ENCODE results near the gene EXOSC10. TPM values are rescaled to one million over a fixed set of nuclear protein-coding genes. Genes with fewer than 3 reads are reported as not detected.

The EXOSC10 gene
- polyA plus RNA-seq (2013, experiment 1 of 2), result 78.7 TPM
- 70.4 TPM for polyA plus RNA-seq (2013, experiment 2 of 2)

DNA sequence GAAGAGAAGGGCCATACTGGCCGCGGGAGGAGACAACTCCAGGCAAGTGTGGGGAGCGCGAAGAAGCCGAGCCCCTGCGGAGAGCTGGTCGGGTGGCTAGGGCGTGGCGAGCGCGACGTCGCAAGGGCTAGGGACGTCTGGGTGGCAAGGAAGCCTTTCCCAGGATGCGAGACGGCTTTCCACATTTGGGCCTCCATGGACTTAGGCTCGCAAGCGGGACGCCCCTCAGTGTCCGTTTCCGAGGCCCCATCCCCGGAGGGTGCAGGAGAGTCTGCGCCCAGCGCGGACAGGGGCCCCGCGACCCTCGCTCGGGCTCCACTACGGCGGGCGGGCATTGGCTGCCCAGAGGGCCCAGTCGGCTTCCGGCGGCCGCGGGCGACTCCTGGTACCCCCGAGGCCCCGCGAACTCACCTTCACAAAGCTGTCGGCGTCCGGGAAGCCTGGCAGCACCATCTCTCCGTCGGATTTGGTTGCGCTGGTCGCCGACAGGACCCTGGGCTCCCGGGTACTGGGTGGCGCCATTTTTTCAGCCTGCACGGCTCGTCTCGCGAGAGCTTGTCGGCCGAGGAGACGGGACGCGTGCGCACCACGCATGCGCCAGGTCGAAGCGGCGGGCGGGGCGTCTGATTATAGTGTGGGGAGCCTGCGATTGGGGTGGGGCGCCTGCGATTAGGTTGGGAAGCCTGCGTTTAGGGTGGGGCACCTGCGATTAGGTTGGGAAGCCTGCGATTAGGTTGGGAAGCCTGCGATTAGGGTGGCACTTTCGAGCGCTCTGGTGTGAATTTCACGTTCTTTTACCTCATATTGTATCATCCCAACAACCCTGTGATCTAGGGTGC, at the start of gene EXOSC10:
EXOSC10 (minus strand) TSS at position 560 of the 839 bp plus-strand sequence; CDS start at position 522, 38 bp downstream.
- Histone ChIP-seq H3K27ac (ENCODE audit: low read depth, low read length, severe bottlenecking) (peak within 1 kb of the TSS; percentile 85), H3K36me3 (ENCODE audit: control insufficient read depth, insufficient read depth, low read length) (peaks cover 35% of the 10 kb centered on the region), H3K4me3 (ENCODE audit: extremely low read depth, insufficient read depth, low read length, poor library complexity, severe bottlenecking) (peak within 1 kb of the TSS; percentile 87), H3K4me1 (ENCODE audit: control insufficient read depth, insufficient read depth, low read length, poor library complexity, severe bottlenecking) (no peaks in the 10 kb centered on the region), H3K9me3 (ENCODE audit: control insufficient read depth, low read length) (no peaks in the 10 kb centered on the region)
- WGBS, 2 experiments (ENCODE audit: insufficient coverage in 2 of 2), result 0 to 1% methylated on average over 71 to 72 of the region's 78 CpGs

GRCh38 chr1:11147197-11147770, 47.6 kb upstream of the EXOSC10 start:
- WGBS, 2 experiments (ENCODE audit: insufficient coverage in 2 of 2), result 80 to 87% methylated on average over 3 of the region's 4 CpGs
- Histone ChIP-seq H3K36me3 (ENCODE audit: control insufficient read depth, insufficient read depth, low read length) (peaks cover 96% of the 10 kb centered on the region), H3K9me3 (ENCODE audit: control insufficient read depth, low read length) (no peaks in the 10 kb centered on the region), H3K27ac (ENCODE audit: low read depth, low read length, severe bottlenecking) (no peak overlapping the region), H3K4me3 (ENCODE audit: extremely low read depth, insufficient read depth, low read length, poor library complexity, severe bottlenecking) (no peak overlapping the region), H3K4me1 (ENCODE audit: control insufficient read depth, insufficient read depth, low read length, poor library complexity, severe bottlenecking) (no peaks in the 10 kb centered on the region)

DNA sequence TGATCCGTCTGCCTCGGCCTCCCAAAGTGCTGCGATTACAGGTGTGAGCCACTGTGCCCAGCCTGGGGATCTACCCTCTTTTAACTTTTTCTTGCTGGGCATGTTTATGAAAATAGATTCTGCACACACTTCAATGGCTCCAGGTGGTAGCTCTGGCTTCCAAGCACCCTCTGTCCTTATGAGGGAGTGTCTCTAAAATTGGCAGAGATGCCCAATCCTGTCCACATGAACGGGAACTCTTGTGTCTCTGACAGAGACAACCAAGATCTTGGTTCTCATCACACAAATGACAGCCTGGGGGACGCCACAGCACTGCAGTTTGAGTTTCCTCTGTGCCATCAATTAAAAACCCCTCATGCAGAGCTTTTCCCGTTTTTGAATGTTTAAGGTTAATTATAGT, 46.1 kb upstream of the EXOSC10 start:
- Histone ChIP-seq H3K9me3 (ENCODE audit: control insufficient read depth, low read length) (no peaks in the 10 kb centered on the region), H3K27ac (ENCODE audit: low read depth, low read length, severe bottlenecking) (no peak overlapping the region), H3K36me3 (ENCODE audit: control insufficient read depth, insufficient read depth, low read length) (peaks cover 89% of the 10 kb centered on the region), H3K4me1 (ENCODE audit: control insufficient read depth, insufficient read depth, low read length, poor library complexity, severe bottlenecking) (no peaks in the 10 kb centered on the region), H3K4me3 (ENCODE audit: extremely low read depth, insufficient read depth, low read length, poor library complexity, severe bottlenecking) (no peak overlapping the region)
- 94 to 100% methylated on average over 2 to 5 of the region's 6 CpGs for WGBS, 2 experiments (ENCODE audit: insufficient coverage in 2 of 2)

DNA sequence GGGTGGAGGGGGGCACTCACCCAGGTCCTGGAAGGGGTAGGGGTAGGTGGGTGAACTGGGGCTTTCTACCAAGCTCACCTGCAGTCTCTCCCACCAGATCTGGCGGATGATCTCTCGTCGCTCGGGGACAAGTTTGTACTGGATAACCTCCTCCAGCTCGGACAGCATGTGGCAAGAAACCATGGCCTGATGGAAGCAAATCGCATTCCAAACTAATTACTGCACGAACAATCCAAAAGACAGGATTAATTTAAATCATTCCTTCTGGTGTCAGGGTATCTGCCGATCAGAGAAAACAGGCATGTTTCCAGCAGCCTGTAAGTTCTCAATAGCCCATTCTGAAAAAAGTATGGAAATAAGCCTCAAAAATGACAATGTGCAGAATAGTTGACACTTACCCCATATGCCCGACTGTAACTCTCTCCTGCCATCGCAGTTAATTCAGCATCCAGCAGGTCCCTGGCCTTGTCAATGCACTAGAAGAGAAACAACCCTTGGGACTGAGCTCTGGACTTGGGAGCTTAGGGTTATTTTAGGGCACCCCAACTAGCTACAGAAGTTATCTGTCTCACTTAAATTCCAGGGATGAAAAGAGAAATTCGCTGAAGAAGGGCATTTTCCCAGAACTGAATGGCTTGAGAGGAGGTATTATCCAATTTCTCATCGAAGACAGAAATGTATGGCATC, 45.0 kb upstream of the EXOSC10 start:
- peaks cover 87% of the 10 kb centered on the region for H3K36me3 ChIP-seq (ENCODE audit: control insufficient read depth, insufficient read depth, low read length)
- no peak overlapping the region for H3K4me3 ChIP-seq (ENCODE audit: extremely low read depth, insufficient read depth, low read length, poor library complexity, severe bottlenecking)
- WGBS, 2 experiments (ENCODE audit: insufficient coverage in 2 of 2), result 85 to 94% methylated on average over 10 of the region's 12 CpGs
- H3K4me1 ChIP-seq (ENCODE audit: control insufficient read depth, insufficient read depth, low read length, poor library complexity, severe bottlenecking), result no peaks in the 10 kb centered on the region
- no peak overlapping the region for H3K27ac ChIP-seq (ENCODE audit: low read depth, low read length, severe bottlenecking)
- H3K9me3 ChIP-seq (ENCODE audit: control insufficient read depth, low read length), result no peaks in the 10 kb centered on the region

DNA sequence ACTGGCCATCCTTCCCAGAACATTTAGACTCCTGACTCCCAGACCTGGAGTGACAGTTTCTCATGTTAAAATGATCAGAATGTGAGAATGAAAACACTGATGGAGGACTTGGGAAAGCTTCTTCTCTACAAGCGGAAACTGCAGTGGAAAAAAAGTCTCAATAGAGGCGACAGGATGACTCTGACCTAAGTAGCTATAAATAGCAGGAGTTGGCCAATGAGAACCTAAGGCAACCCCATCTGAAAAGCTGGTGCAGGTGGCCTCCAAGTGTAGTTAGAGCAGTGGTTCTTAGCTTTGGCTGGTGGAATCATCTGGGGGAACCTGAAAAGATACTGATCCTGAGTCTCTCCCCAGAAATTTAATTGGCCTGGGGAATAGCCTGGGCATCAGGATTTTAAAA, 44.2 kb upstream of the EXOSC10 start:
- no peaks in the 10 kb centered on the region for H3K9me3 ChIP-seq (ENCODE audit: control insufficient read depth, low read length)
- no peak overlapping the region for H3K27ac ChIP-seq (ENCODE audit: low read depth, low read length, severe bottlenecking)
- no peak overlapping the region for H3K4me3 ChIP-seq (ENCODE audit: extremely low read depth, insufficient read depth, low read length, poor library complexity, severe bottlenecking)
- peaks cover 88% of the 10 kb centered on the region for H3K36me3 ChIP-seq (ENCODE audit: control insufficient read depth, insufficient read depth, low read length)
- no peaks in the 10 kb centered on the region for H3K4me1 ChIP-seq (ENCODE audit: control insufficient read depth, insufficient read depth, low read length, poor library complexity, severe bottlenecking)
- 95 to 97% methylated on average over 2 of the region's 2 CpGs for WGBS, 2 experiments (ENCODE audit: insufficient coverage in 2 of 2)

DNA sequence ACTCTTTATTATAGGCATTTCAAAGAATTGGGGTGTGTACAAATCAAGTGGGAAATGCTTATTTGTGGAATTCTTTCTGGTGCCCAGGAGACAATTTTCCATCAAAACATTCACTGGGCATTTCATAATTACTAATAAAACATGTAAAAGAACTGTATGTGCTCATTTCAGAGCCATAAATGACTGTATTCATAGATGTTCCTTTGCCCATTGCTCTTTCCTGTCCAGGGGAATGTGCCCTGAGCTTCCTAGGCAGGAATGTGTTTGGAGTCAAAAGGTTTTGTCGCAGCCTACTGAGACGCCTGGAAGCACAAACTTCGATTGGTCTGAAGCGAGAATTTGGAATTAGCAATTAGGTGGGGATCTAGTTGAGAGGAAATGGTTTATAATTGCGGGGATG, 43.7 kb upstream of the EXOSC10 start:
- peaks cover 88% of the 10 kb centered on the region for H3K36me3 ChIP-seq (ENCODE audit: control insufficient read depth, insufficient read depth, low read length)
- H3K27ac ChIP-seq (ENCODE audit: low read depth, low read length, severe bottlenecking), result no peak overlapping the region
- 97 to 100% methylated on average over 4 of the region's 5 CpGs for whole genome bisulfite sequencing, 2 experiments (ENCODE audit: insufficient coverage in 2 of 2)
- H3K4me1 ChIP-seq (ENCODE audit: control insufficient read depth, insufficient read depth, low read length, poor library complexity, severe bottlenecking), result no peaks in the 10 kb centered on the region
- no peak overlapping the region for H3K4me3 ChIP-seq (ENCODE audit: extremely low read depth, insufficient read depth, low read length, poor library complexity, severe bottlenecking)
- H3K9me3 ChIP-seq (ENCODE audit: control insufficient read depth, low read length), result no peaks in the 10 kb centered on the region

- 96 to 100% methylated on average over 2 to 4 of the region's 4 CpGs for WGBS, 2 experiments (ENCODE audit: insufficient coverage in 2 of 2)
- H3K9me3 ChIP-seq (ENCODE audit: control insufficient read depth, low read length), result no peaks in the 10 kb centered on the region
- no peaks in the 10 kb centered on the region for H3K4me1 ChIP-seq (ENCODE audit: control insufficient read depth, insufficient read depth, low read length, poor library complexity, severe bottlenecking)
- no peak overlapping the region for H3K27ac ChIP-seq (ENCODE audit: low read depth, low read length, severe bottlenecking)
- H3K4me3 ChIP-seq (ENCODE audit: extremely low read depth, insufficient read depth, low read length, poor library complexity, severe bottlenecking), result no peak overlapping the region
- H3K36me3 ChIP-seq (ENCODE audit: control insufficient read depth, insufficient read depth, low read length), result peaks cover 88% of the 10 kb centered on the region
These were observed 43.1 kb upstream of the EXOSC10 start for GRCh38 chr1:11142618-11143391.

GRCh38 chr1:11138952-11139351, 39.3 kb upstream of the EXOSC10 start:
- no peak overlapping the region for H3K4me3 ChIP-seq (ENCODE audit: extremely low read depth, insufficient read depth, low read length, poor library complexity, severe bottlenecking)
- peaks cover 6% of the 10 kb centered on the region for H3K4me1 ChIP-seq (ENCODE audit: control insufficient read depth, insufficient read depth, low read length, poor library complexity, severe bottlenecking)
- H3K27ac ChIP-seq (ENCODE audit: low read depth, low read length, severe bottlenecking), result no peak overlapping the region
- 100% methylated on average over 3 of the region's 3 CpGs for WGBS, 2 experiments (ENCODE audit: insufficient coverage in 2 of 2)
- no peaks in the 10 kb centered on the region for H3K9me3 ChIP-seq (ENCODE audit: control insufficient read depth, low read length)
- H3K36me3 ChIP-seq (ENCODE audit: control insufficient read depth, insufficient read depth, low read length), result peaks cover 76% of the 10 kb centered on the region

- Histone ChIP-seq H3K27ac (ENCODE audit: low read depth, low read length, severe bottlenecking) (no peak overlapping the region), H3K36me3 (ENCODE audit: control insufficient read depth, insufficient read depth, low read length) (peaks cover 75% of the 10 kb centered on the region), H3K4me3 (ENCODE audit: extremely low read depth, insufficient read depth, low read length, poor library complexity, severe bottlenecking) (no peak overlapping the region), H3K4me1 (ENCODE audit: control insufficient read depth, insufficient read depth, low read length, poor library complexity, severe bottlenecking) (peaks cover 6% of the 10 kb centered on the region), H3K9me3 (ENCODE audit: control insufficient read depth, low read length) (no peaks in the 10 kb centered on the region)
- no CpG with 5 or more reads among the region's 1 CpG for WGBS, 2 experiments (ENCODE audit: insufficient coverage in 2 of 2)
These were observed 38.4 kb upstream of the EXOSC10 start for GRCh38 chr1:11138029-11138428.

DNA sequence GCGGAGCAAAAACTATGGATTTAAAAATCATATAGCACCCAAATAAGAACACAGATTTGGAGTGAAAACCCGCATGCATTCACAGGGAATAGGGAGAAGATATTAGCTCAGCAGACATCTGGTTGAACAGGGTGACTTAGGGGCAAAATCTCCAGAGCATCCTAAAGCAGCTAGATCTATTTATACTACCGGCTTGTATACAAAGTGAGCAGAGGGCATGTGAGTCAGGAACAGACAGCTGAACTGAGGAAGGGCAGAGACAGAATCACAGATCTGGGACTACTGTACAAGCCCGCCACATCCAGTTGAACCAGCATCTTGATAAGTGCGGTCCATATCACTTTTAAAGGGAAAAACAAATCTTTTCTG, 35.2 kb upstream of the EXOSC10 start:
- Histone ChIP-seq H3K4me1 (ENCODE audit: control insufficient read depth, insufficient read depth, low read length, poor library complexity, severe bottlenecking) (peaks cover 6% of the 10 kb centered on the region), H3K4me3 (ENCODE audit: extremely low read depth, insufficient read depth, low read length, poor library complexity, severe bottlenecking) (no peak overlapping the region), H3K9me3 (ENCODE audit: control insufficient read depth, low read length) (no peaks in the 10 kb centered on the region), H3K27ac (ENCODE audit: low read depth, low read length, severe bottlenecking) (no peak overlapping the region), H3K36me3 (ENCODE audit: control insufficient read depth, insufficient read depth, low read length) (peaks cover 84% of the 10 kb centered on the region)
- WGBS, 2 experiments (ENCODE audit: insufficient coverage in 2 of 2), result 93 to 97% methylated on average over 3 of the region's 5 CpGs
